GM12875 (cell line): ENCODE data around the gene MAG.

Experiments
- H3K4me3 ChIP-seq: one replicate; pipeline ENCODE4 v1.5.1; 2011; ENCODE audit warnings: low read depth, low read length, control low read depth
- TF ChIP-seq, protein P1 (sequence below): IDR thresholded peaks from 2 replicates; pipeline ENCODE4 v1.5.1; 2011; ENCODE audit warnings: low read depth, mild to moderate bottlenecking, control low read depth, inconsistent platforms, low read length, moderate library complexity, borderline replicate concordance; ENCODE audit not compliant: insufficient read depth

Gene MAG

DNA sequence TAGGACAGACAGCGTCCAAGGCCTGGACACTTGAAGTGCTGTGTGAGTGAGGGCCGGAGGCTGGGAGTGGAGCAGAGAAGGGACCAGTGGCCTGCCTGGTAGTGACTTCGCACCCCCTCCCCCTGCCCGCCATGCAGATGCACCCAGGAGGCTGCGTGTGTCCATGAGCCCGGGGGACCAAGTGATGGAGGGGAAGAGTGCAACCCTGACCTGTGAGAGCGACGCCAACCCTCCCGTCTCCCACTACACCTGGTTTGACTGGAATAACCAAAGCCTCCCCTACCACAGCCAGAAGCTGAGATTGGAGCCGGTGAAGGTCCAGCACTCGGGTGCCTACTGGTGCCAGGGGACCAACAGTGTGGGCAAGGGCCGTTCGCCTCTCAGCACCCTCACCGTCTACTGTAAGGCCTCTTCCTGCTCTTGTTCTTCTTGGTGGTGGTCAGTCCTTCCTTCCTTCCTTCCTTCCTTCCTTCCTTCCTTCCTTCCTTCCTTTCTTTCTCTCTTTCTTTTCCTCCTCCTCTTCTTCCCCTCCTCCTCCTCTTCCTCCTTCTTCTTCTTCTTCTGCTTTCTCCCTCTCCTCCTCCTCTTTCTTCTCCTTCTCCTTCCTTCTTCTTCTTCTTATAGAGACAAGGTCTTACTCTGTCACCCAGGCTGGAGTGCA lies 49.7 kb downstream of the MAG start:
- TF ChIP-seq, protein P1, sequence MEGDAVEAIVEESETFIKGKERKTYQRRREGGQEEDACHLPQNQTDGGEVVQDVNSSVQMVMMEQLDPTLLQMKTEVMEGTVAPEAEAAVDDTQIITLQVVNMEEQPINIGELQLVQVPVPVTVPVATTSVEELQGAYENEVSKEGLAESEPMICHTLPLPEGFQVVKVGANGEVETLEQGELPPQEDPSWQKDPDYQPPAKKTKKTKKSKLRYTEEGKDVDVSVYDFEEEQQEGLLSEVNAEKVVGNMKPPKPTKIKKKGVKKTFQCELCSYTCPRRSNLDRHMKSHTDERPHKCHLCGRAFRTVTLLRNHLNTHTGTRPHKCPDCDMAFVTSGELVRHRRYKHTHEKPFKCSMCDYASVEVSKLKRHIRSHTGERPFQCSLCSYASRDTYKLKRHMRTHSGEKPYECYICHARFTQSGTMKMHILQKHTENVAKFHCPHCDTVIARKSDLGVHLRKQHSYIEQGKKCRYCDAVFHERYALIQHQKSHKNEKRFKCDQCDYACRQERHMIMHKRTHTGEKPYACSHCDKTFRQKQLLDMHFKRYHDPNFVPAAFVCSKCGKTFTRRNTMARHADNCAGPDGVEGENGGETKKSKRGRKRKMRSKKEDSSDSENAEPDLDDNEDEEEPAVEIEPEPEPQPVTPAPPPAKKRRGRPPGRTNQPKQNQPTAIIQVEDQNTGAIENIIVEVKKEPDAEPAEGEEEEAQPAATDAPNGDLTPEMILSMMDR = no peak

DNA sequence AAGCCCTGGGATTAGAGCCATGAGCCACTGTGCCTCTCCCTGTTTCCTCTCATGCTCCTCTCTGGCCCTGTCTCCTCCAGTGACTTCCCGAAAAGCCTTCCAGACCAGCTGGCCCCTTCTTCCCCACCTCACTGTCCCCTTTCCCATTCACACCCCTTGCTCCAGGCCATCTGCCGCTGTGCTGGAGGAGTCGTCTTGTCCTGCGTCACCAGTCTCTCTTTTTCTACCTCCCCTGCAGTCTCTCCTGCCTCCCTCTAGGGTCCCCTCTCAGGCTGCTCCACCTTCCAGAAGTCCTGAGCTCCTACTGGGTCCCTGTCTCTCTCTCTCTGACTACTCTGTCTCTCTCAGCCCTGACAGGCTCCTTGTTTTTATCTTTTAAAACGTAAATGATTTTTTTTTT lies 50.5 kb downstream of the MAG start:
- TF ChIP-seq, protein P1 = no peak
- no peak overlapping the region for H3K4me3 ChIP-seq

More for the DNA sequence above, 49.7 kb downstream of the MAG start:
- H3K4me3 ChIP-seq = no peak overlapping the region

DNA sequence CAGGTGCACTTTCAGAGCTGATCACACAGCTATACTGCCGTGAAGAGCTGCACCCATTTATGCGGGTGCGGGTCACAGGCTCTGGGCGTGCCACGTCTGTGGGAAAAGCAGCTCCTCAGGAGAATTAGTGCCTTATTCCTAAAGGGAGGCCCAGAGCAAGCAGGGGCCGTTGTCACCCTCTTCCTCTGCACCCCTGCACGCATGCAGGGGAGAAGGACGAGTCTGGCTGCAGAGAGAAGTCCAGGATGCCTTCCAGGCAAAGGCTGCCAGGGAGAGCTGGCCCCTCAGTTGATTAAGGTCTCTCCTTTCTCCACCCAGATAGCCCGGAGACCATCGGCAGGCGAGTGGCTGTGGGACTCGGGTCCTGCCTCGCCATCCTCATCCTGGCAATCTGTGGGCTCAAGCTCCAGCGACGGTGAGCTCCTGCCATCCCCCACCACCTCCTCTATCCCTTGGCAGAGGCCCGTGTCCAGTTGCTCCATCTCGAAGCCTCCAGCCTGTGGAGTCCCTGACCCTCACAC lies 52.6 kb downstream of the MAG start:
- TF ChIP-seq, protein P1 = no peak
- H3K4me3 ChIP-seq = no peak overlapping the region

DNA sequence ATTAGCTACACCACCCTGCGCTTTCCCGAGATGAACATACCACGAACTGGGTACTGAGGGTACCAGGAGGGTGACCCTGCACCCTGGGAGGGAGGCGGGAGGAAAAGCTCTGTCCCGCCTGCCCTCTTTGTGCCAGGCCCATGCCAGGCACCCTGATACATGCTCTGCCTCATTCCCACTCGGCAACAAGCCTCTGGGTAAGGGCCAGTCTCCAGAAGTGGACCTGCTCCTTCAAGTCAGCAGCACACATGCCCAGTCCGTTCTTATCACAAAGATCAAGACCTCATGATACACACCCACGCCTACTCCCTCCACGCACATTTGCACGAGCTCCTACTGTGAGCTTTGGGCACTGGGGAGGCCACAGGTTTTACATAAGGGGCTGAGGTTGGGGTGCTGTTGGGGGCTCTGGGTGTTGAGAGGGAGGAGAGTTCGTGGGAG lies 53.7 kb downstream of the MAG start:
- H3K4me3 ChIP-seq = peak overlapping the region; percentile 1
- TF ChIP-seq, protein P1 = no peak

DNA sequence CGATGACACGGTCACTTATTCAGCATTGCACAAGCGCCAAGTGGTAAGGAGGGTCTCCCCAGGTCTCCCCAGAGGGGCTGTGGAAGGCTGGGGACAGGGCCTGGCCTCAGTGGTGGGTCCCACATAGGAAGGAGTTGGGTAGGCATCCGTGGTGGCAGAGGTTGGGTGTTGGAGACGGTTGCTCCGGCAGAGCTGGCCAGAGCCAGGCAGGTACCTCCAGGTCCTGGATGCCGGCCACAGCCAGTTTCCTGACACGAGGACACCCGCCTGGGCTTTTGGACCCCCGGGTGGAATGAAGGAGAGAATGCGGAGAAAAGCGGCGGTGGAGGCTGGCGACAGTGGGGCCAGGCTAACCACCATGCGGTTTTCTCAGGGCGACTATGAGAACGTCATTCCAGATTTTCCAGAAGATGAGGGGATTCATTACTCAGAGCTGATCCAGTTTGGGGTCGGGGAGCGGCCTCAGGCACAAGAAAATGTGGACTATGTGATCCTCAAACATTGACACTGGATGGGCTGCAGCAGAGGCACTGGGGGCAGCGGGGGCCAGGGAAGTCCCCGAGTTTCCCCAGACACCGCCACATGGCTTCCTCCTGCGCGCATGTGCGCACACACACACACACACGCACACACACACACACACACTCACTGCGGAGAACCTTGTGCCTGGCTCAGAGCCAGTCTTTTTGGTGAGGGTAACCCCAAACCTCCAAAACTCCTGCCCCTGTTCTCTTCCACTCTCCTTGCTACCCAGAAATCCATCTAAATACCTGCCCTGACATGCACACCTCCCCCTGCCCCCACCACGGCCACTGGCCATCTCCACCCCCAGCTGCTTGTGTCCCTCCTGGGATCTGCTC lies 54.5 kb downstream of the MAG start:
- TF ChIP-seq, protein P1 = no peak
- peak overlapping the region; percentile 1 for H3K4me3 ChIP-seq

DNA sequence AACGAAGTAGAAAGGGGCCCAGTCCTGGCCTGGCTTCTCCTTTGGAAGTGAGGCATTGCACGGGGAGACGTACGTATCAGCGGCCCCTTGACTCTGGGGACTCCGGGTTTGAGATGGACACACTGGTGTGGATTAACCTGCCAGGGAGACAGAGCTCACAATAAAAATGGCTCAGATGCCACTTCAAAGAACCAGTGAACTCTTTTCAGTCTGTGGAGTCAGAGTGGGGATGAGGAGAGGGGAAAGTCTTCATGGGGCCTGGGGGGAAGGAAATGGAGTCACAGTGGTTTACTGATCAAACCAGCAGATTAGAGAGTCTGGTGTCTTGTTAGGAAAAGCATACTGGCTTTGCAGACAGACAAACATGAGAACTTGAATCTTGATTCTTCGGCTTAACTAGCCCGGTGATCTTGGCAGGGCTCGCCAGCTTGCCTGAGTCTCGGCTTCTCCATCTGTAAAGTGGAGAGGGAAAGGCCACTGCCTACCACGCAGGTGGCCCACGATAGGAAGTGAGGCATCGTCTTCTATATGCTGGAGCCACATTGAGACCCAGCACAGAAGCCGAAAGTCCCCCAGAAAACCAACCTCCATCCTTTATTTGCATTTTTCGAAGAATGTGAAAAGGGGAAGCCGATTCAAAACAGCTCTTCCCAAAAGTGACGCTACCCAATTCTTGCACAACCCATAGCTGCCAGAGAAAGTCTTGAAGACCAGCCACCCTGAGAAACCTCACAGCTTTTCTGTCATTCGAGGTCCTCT lies 55.4 kb downstream of the MAG start, which contains the start of gene FFAR1:
FFAR1 (plus strand) TSS at position 732 of the 759 bp plus-strand sequence. CDS start 3,650 bp downstream, outside the sequence.
- TF ChIP-seq, protein P1 = no peak
- H3K4me3 ChIP-seq = no peak within 1 kb of the TSS
